ENCODE data around the gene RRP1.

The RRP1 gene

DNA sequence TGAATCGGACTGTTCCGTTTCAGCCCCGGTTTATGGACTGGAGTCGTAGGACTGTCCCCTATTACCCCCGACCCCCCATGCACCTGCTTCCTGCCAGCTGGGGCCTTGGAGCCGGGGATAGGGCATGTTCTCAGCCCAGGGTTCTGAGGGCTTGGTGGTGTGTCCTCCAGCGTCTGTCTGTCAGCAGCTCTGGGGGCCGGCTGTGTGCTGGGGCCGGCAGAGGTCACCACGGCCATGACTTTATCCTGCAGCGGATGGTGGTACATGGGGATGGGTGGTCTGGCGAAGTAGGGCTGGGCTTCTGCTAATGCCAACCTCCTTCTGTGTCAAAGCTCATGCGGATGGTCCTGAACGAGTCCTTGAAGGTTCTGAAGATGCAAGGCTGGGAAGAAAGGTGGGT lies 5.5 kb downstream of the RRP1 start:
- no peak overlapping the region for H3K4me3 ChIP-seq (ENCODE audit: low read depth, low read length)
- TF ChIP-seq CTCF (IDR thresholded peaks at IDR 0.05; ENCODE audit: control insufficient read depth, extremely low read depth, insufficient read depth) = no peak
- DNase-seq (ENCODE audit: low read depth) = no peak

DNA sequence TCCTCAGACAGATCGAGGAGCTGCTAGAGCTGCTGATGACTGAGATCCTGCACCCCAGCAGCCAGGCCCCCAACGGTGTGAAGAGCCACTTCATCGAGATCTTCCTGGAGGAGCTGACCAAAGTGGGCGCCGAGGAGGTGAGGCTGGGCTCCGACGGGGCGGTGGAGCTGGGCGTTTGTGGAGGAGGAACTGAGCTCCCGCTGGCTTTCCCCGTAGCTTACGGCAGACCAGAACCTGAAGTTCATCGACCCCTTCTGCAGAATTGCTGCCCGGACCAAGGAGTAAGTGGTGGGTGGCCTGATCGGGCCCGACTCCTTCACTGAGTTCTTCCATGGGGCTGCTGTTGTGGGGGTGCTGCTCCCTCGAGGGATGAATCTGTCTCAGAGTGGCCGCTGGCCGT lies 8.0 kb downstream of the RRP1 start:
- DNase-seq (ENCODE audit: low read depth) = no peak
- H3K4me3 ChIP-seq (ENCODE audit: low read depth, low read length) = no peak overlapping the region
- TF ChIP-seq CTCF (IDR thresholded peaks at IDR 0.05; ENCODE audit: control insufficient read depth, extremely low read depth, insufficient read depth) = no peak

DNA sequence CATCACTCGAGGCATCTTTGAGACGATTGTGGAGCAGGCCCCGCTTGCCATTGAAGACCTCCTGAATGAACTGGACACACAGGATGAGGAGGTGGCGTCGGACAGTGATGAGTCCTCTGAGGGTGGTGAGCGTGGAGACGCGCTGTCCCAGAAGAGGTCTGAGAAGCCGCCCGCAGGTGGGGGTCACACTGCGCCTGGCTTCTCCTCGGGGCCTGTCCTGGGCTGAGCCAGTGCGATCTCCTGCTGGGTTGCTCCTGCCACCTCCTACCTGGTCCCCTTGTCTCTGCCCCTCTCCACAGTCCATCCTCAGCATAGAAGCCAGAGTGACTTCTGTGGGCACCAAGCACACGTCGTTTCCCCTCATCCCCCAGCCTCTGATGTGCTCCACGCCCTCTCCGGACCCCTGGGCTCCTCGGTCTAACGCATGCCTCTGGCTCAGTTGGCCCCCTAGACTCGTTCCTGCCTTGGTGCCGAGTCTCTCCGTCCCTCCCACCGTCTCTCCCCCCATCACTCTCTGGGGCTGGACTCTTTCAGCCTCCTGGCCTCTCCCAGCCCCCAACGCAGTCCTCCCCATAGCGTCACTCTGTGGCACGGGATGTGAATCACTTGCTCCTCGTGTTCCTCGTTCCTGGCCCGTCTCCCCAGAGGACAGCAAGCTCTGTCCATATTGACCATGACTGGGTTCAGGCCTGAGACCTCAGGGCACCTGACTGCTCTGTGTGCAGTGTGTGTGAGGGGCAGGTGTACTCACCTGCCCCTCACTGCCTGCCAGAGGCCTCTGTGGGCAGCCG lies 8.7 kb downstream of the RRP1 start:
- no peak for DNase-seq (ENCODE audit: low read depth)
- no peak for TF ChIP-seq CTCF (IDR thresholded peaks at IDR 0.05; ENCODE audit: control insufficient read depth, extremely low read depth, insufficient read depth)
- H3K4me3 ChIP-seq (ENCODE audit: low read depth, low read length) = no peak overlapping the region

DNA sequence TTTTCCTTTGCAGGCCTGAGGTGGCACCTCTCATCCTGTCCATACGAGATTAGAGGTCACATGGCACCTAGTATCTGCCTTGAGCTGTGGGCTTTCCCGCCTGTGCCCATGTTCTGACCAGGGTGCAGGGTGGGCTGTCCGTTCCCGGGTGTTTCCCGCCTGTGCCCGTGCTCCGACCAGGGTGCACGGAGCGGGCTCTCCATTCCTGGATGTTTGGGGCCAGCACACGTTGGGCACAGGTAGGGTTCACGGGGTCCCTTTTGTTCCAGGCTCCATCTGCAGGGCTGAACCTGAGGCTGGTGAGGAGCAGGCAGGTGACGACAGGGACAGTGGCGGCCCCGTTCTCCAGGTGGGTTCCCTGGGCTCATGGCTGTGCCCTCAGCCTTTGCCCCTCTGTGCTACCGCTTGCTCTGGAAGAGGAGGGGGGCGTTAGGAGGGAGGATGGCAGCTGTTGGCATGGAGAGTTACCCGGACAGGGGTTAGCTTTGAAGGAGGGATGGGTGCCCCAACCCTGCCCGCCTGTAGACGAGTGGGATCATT lies 10.0 kb downstream of the RRP1 start:
- TF ChIP-seq CTCF (IDR thresholded peaks at IDR 0.05; ENCODE audit: control insufficient read depth, extremely low read depth, insufficient read depth) = no peak
- DNase-seq (ENCODE audit: low read depth) = no peak
- no peak overlapping the region for H3K4me3 ChIP-seq (ENCODE audit: low read depth, low read length)

DNA sequence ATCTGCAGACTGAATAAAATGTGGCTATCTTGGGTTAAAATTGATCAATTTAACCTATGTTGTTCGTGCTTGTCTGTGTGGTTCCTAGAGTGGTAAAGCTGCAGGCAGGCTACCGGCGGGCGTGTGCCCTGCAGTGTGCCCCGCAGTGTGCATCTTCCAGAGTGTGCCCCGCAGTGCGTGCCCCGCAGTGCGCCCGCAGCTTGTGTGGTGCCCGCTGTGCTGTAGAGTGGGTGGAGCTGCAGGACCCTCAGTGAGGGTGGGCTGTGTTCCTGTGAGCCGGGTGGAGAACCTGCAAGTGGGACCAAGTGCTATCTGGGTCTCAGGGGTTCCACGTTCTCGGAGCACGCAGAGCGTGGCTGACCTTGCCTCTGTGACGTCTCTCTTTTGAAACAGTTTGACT lies 10.7 kb downstream of the RRP1 start:
- DNase-seq (ENCODE audit: low read depth) = no peak
- no peak for TF ChIP-seq CTCF (IDR thresholded peaks at IDR 0.05; ENCODE audit: control insufficient read depth, extremely low read depth, insufficient read depth)

DNA sequence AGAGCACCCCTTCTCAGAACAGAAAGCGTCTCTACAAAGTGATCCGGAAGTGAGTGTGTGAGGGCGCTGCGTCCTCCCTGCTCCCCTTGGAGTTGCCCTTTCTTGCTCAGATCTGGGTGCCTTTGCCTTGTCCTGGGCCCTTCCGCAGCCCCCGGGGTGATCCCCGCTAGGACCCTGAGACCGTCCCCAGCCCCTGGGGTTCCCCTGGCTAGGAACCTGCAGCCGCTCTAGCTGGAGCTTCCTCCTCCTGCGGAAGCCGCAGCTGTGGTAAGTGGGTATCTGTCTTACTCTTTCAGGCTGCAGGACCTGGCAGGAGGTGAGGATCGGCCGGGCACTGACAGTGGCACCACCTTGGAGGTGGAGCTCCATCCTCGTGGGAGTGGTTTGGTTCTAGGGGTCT lies 11.2 kb downstream of the RRP1 start:
- H3K4me3 ChIP-seq (ENCODE audit: low read depth, low read length) = no peak overlapping the region
- no peak for TF ChIP-seq CTCF (IDR thresholded peaks at IDR 0.05; ENCODE audit: control insufficient read depth, extremely low read depth, insufficient read depth)
- no peak for DNase-seq (ENCODE audit: low read depth)

More for the DNA sequence above, 10.7 kb downstream of the RRP1 start:
- H3K4me3 ChIP-seq (ENCODE audit: low read depth, low read length) = no peak overlapping the region

Measured in LNCaP clone FGC (cell line).